CD4-positive, alpha-beta T cell treated with Interferon gamma for 1 hour (primary cell): ENCODE data around the gene LCNL1.

Experiments used
- DNase-seq: peaks from one replicate; pipeline ENCODE4 v3.0.0-alpha.2; 2020

The LCNL1 gene

GRCh38 chr9:136947028-136947891 lies 35.5 kb upstream of the LCNL1 start:
- no peak for DNase-seq

- DNase-seq = no peak
Measured at GRCh38 chr9:136947955-136948510, 34.8 kb upstream of the LCNL1 start.

- DNase-seq = no peak
Measured at GRCh38 chr9:136949239-136949816, 33.5 kb upstream of the LCNL1 start.

GRCh38 chr9:136949817-136950655 lies 32.8 kb upstream of the LCNL1 start:
- DNase-seq = peak; percentile 95

- DNase-seq = no peak
Measured at GRCh38 chr9:136950656-136951276, 32.0 kb upstream of the LCNL1 start.

- DNase-seq = no peak
Measured at GRCh38 chr9:136951541-136952320, 31.1 kb upstream of the LCNL1 start, which contains the start of gene LCN12. Gene LCN12 (plus strand): TSS chr9:136952273. CDS start chr9:136952328, 55 bp downstream.

- DNase-seq = no peak
Measured at GRCh38 chr9:136952321-136952850, 30.4 kb upstream of the LCNL1 start.

- no peak for DNase-seq
Measured at GRCh38 chr9:136952876-136953770, 29.7 kb upstream of the LCNL1 start.

GRCh38 chr9:136953771-136954269 lies 29.0 kb upstream of the LCNL1 start:
- DNase-seq = no peak

GRCh38 chr9:136954270-136955083 lies 28.3 kb upstream of the LCNL1 start:
- no peak for DNase-seq

GRCh38 chr9:136955202-136955942 lies 27.4 kb upstream of the LCNL1 start:
- DNase-seq = no peak

- DNase-seq = no peak
Measured at GRCh38 chr9:136955943-136956335, 26.9 kb upstream of the LCNL1 start.

GRCh38 chr9:136956604-136957003 lies 26.2 kb upstream of the LCNL1 start:
- no peak for DNase-seq

- no peak for DNase-seq
Measured at GRCh38 chr9:136957461-136957860, 25.3 kb upstream of the LCNL1 start.

- DNase-seq = no peak
Measured at GRCh38 chr9:136957901-136958300, 24.9 kb upstream of the LCNL1 start.

GRCh38 chr9:136958473-136958872 lies 24.3 kb upstream of the LCNL1 start:
- no peak for DNase-seq

GRCh38 chr9:136958898-136959850 lies 23.6 kb upstream of the LCNL1 start:
- DNase-seq = no peak
